Stimulated activated CD8-positive, alpha-beta memory T cell treated with anti-CD3 and anti-CD28 coated beads, Interleukin-15, amount 100 ng/mL, for 4 hours (primary cell): Measurements from ENCODE around the gene CPED1.
"Not testable (repeated sequence)": the region's sequence is repeated elsewhere in the genome, so short reads cannot be mapped to it uniquely, and the experiment has no call there.

ENCODE experiments used
- DNase-seq, 2 donors: peaks; one replicate each; pipeline ENCODE4 v3.0.0-alpha.2; 2020; ENCODE audit warnings: low read depth in 2 of 2

Gene CPED1

GRCh38 chr7:121307021-121307574 lies 318.6 kb downstream of the CPED1 start:
- DNase-seq = no peak

- DNase-seq = no peak
Observed at GRCh38 chr7:121313220-121313792, 324.8 kb downstream of the CPED1 start.

- no peak for DNase-seq
Observed at GRCh38 chr7:121313793-121314676, 325.5 kb downstream of the CPED1 start.

- not testable (repeated sequence) for DNase-seq
Observed at GRCh38 chr7:121315170-121315569, 326.7 kb downstream of the CPED1 start.

GRCh38 chr7:121322460-121322859 lies 333.9 kb downstream of the CPED1 start:
- DNase-seq = no peak

GRCh38 chr7:121323515-121324302 lies 335.2 kb downstream of the CPED1 start:
- no peak for DNase-seq

- DNase-seq = no peak
Observed at GRCh38 chr7:121327671-121328070, 339.2 kb downstream of the CPED1 start.

GRCh38 chr7:121328508-121329190 lies 340.1 kb downstream of the CPED1 start, which contains the start of gene WNT16:
WNT16 (plus strand) TSS chr7:121329000; CDS start chr7:121329293, 293 bp downstream.
- DNase-seq = no peak

- no peak for DNase-seq
Observed at GRCh38 chr7:121329191-121330052, 340.9 kb downstream of the CPED1 start.

GRCh38 chr7:121330053-121330833 lies 341.7 kb downstream of the CPED1 start:
- DNase-seq = no peak

- DNase-seq = no peak
Observed at GRCh38 chr7:121331048-121331447, 342.5 kb downstream of the CPED1 start.

- no peak for DNase-seq
Observed at GRCh38 chr7:121331574-121331973, 343.1 kb downstream of the CPED1 start.

GRCh38 chr7:121334376-121334775 lies 345.9 kb downstream of the CPED1 start:
- no peak for DNase-seq

GRCh38 chr7:121334875-121335648 lies 346.6 kb downstream of the CPED1 start:
- no peak for DNase-seq

- DNase-seq = no peak
Observed at GRCh38 chr7:121336579-121336978, 348.1 kb downstream of the CPED1 start.

GRCh38 chr7:121337398-121337797 lies 348.9 kb downstream of the CPED1 start:
- no peak for DNase-seq

GRCh38 chr7:121339082-121339481 lies 350.6 kb downstream of the CPED1 start:
- no peak for DNase-seq

GRCh38 chr7:121341933-121342332 lies 353.4 kb downstream of the CPED1 start:
- no peak for DNase-seq

GRCh38 chr7:121342631-121343030 lies 354.1 kb downstream of the CPED1 start:
- no peak for DNase-seq
